Inflammatory macrophage treated with lipopolysaccharide for 1 hour (primary cell): Measurements from ENCODE around the gene DCDC2.
"Not testable (repeated sequence)": the region's sequence is repeated elsewhere in the genome, so short reads cannot be mapped to it uniquely, and the experiment has no call there.

Experiments
- DNase-seq, 2 donors: peaks; one replicate each; pipeline ENCODE4 v3.0.0-alpha.2; 2020 to 2022

DCDC2 gene

DNA sequence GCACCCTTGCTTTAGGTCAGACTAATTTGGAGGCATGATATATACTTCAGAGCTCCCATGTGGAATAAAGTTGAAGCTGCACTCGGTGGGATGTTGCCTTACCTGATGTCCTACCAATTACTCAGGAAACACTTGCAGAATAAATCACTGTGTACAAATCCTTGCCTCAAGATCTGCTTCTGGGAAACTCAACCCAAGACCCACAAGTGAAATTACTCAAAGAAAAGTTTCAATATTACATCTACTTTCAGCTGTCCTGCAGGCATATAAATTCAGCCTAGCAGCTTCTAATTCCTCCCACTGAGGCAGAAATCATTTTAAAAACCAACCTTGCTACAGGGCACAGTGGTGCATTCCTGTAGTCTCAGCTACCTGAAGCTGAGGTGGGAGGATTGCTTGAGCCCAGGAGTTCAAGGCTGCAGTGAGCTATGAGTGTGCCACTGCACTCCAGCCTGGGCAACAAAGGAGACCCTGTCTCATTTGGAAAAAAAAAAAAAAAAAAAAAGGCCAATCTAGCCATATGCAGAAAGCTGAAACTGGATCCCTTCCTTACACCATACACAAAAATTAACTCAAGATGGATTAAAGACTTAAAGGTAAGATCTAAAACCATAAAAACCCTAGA, 20.7 kb upstream of the DCDC2 start:
- DNase-seq, result no peak

DNA sequence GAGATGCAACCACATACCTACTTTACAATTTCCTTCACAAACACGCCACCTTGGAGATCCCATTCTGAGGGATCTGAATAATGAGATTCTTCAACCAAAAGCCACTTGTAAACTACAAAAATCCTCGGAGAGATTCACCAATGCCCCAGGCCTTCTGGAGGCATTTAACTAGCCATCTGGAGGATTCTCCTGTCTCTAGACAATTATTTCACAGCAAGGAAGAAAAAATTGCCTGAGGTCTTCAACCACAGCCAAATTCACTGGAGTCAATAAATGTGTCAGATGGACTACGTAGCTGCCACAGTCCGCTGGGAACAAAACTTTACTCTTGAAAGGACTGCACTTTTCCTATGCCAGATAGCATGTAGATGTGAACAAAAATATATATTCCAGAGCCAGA, 19.0 kb upstream of the DCDC2 start:
- no peak for DNase-seq

DNA sequence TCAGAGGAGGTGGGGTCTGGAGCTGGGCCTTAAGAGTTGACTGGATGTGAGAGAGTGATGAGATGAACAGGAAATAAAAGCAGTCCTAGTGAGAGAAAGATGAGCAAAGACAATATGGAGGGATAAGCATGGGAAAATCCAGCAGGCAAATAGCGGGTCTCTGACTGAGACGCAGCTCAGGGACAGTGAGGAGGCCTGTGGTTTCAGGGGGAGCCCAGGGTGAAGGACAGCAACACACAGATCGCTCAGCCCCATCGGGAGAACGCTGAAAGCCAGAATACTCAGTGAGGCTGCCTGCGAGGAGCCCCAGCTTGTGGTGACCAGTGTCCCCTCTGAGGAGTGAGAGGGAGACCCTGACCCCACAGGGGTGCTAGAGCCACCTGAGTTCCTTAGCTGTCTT, 16.8 kb upstream of the DCDC2 start:
- DNase-seq, result no peak

DNA sequence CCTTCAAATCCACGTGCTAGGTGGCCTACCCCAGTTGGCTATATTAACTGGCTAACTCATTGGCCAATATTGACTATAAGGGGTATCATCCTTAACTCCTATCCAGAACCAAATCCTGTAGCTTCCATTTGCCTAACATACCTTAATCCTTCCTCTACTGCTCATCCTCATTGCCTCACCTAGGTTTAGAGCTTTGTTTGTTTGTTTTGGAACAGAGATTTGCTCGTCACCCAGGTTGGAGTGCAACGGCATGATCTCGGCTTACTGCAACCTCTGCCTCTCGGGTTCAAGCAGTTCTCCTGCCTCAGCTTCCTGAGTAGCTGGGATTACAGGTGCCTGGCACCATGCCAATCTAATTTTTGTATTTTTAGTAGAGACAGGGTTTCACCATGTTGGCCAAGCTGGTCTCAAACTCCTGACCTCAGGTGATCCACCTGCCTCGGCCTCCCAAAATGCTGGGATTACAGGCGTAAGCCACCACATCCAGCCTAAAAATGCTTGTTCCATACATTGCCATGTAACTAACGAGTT, 7.3 kb upstream of the DCDC2 start:
- not testable (repeated sequence) for DNase-seq

DNA sequence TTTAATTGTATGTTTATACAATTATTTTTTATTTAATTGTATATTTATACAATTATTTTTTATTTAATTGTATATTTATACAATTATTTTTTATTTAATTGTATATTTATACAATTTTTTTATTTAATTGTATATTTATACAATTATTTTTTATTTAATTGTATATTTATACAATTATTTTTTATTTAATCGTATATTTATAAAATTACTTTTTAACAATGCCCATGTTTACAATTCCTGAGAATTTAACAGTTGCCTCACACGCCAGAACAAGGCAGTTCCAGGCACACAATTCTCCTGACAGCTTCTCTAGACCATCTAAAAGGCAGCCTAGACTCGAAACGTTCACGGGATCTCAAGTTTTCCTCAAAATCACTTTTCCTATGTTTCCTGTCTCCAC, 4.5 kb upstream of the DCDC2 start:
- not testable (repeated sequence) for DNase-seq

DNA sequence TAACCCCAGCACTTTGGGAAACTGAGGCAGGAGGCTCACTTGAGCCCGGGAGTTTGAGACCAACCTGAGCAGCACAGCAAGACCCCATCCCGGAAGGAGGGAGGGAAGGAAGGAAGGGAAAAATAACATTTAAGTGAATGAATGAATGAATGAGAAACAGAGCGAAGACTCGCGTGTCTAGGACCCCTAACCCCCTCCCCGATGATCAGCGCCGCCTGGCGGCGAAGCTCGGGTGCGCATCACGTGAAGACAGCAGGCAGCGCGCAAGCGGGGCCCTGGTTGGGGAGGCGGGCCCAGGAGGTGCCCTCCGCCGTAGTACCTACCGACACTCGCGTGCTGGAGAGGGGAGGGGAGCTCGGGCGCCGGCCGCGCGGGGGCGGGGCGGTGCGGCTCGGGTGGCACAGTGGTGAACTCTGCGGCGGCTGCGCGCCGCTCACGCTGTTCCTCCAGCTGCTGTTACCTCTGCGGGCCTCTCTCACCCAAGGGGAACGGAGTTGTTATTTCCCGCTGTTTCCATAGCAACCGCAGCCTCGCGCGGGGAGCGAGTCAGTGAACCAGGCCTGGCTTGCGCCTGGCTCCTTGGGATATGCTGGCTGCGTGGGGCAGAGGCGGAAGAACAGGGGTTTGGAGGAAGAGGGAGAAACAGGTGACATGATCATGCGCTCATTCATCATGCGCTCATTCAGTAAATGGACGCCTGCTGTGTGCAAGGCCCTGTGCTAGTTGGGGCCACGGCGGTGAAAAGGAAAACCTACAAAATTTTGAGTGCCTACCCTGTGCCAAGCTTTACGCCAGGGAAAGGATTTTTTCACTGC, 2.0 kb upstream of the DCDC2 start:
- peak; percentile 55 to 60 for DNase-seq

DNA sequence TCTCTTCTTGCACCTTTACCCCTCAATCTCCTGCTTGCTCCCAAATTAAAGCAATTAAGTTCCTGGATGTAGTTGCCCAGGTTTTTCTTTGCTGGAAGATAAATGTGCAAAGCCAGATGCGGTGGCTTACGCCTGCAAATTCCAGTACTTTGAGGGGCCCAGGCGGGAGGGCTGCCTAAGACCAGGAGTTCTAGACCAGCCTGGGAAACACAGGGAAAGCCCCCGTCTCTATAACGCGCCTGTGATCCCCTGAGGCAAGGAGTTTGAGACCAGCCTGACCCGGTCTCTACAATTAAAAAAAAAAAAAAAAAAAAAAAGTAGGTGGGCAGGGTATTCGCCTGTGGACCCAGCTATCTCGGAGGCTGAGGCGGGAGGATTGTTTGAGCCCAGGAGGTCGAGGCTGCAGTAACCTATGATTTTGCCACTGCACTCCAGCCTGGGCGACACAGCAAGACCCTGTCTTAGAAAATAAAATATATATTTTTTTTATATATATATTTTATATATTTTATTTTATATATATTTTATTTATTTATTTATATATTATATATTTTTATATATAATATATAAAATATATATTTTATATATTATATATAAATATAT, 461 bp upstream of the DCDC2 start:
- no peak for DNase-seq

DNA sequence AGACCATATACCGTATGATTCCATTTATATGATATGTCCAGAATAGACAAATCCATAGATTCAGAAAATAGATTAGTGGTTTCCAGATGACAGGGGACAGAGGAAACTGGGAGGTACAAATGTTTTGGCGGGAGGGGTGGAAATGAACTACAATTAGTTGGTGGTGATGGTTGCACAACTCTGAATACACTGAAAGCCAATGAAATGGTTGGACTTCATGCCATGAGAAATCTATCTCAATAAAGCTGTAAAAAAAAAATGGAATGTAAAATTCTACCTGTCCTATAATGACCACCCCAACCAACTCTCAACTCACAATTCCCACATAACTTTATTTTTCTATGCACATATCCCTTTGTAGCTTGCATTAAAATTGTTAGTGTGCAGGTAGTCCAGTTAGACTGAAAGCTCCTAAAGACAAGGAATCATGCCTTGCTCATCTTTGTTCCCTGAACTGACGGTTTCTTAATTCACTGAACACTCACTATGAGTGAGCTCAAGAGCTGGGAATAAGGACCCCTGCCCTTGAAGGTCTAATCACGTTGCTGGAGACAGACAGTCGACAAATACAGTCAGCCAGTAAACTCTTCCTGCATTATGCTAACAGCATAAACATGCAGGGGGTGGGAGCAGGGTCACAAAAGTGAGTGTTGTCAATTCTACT, 1.4 kb downstream of the DCDC2 start:
- no peak for DNase-seq

DNA sequence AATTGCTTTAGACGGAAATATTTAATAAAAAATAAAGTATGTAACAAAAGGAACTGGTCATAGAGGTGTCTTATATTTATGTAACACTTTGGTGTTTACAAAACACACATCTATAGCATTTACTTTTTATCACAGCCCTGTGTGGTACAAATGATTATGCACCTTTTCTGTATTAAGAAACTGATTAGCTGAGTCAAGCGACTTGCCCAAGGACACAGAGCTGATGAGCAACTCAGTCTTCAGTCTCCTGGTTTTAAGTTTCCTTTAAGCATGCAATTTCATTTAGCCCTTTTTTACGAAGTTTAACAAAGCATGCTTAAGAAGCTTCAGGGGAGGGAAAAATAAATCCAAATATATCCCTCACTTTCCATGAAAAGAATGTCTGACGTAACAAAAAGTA, 2.5 kb downstream of the DCDC2 start:
- DNase-seq, result no peak

DNA sequence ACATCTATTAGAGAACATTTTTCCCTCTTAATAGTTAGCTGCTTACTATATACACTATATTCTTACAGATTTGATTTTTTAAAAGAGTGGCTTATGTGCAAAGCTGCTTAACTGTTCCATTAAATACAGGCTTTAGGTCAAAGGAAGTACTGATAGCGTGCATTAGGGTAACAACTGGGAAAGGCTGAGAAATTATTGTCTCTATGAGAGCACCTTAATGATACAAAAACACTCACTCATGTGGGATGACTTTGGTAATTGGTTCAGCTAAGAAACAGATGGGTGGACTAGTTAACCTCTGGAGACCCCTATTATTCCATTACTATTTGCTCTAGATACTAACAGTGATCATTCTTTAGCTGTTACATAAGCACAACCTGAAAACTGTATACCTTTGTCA, 4.0 kb downstream of the DCDC2 start:
- no peak for DNase-seq

DNA sequence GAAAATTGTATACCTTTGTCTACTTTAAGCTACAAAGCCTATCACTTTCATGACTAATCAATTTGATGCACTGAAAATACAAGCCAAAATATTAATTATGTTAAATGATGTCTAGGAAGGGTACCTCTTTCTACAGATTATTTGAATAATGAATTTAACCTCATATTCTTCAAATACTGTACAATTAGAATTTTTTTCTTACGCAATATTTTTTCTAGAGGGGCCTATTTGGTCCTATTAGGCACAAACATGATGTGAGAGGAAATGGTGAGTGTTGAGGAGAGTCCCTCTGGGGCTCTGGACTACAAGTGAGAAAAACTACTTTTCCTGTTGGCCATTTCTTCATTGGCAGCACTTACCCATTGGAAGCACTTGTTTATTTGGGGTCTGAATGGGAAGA, 5.4 kb downstream of the DCDC2 start:
- no peak for DNase-seq

DNA sequence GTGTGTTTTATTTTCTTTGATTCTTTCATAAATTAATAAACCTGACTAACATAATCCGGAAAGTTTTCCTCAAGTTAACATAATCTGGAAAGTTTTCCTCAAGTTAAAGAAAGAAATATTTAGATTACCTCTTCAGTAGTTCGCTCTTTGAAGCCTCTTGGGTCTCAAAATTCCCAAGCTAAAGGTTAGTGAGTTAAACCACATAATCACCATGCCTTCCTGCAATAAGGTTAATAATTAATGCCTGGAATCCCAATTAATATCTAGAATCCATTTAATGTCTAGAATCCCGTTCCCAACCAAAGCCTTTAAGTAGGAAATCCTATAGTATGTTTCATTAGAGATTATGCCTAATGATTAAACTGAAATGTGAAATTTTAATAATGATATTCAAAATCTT, 12.9 kb downstream of the DCDC2 start:
- no peak for DNase-seq

DNA sequence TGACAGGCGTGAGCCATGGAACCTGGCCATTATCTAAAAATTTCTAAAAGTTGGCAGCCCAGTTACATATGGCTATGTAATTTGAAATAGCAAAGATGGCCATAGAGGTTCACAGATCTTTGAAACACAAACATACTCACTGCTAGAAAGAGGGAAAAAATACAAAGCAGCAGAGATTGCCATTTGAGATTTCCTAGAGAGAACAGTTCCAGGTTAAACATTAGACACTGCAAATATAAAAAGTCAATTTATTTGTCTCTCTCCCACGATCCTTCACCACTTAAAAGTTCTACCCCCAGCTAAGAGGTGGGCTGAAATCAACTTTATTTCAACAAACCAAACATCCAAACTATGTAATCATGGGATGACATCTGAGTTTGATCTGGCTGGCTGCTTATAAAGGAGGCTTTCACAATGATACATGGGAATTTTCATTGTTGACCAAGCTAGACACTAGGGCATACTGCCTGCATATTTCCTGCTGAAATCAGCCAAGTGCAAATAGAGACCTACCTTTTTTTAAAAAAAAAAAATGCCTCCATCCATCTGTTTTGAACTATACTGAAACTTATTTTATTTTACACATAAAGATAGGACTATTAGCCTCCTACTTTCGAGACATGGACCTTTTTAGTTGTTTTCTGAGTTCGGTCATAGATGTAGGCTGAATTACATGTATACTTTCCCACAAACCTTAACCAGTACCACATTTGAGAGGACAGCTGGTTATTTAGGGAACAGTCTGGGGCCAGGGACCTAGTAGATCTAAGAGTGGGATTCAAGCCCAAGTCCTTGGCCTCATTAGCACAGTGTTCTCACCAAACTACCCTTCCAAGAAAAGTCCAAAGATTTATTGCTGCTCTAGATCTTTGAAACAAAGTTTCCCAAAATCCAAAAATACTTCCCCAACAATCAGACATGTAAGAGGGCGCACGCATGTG, 16.6 kb downstream of the DCDC2 start:
- no peak for DNase-seq

DNA sequence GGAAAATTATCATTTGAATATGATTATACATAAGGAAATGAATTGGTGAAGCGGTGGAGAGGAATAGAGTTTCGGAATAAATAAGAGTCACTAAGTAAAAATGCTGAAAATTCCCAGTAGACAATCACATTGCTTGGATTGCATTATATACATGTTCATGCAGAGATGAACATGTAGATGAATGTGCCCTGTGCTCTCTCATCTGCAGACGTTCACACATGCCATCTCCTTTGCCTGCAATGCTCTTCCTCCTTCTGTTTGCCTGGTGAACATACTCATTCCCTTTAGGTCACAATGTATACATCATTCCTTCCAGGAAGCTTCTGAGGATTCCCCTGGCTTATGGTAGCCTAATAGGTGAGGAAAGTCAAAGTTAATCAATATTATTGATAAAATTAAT, 17.9 kb downstream of the DCDC2 start:
- no peak for DNase-seq

DNA sequence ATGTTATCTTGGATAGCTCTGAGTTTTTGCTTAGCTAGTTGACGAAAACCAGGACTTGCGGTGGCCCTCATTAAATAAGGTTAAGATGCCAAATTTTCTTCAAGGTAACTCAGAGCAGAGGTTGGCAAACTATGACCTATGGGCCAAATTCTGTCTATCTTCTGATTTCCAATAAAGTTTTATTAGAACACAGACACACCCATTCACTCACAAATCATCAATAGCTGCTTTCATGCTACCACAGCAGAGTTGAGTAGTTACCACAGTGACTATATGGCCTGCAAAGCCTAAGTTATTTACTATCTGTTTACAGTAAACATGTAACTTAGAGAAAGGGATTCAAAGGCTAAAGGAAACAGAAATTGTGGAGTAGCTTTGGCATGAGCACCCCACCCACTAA, 23.6 kb downstream of the DCDC2 start:
- no peak for DNase-seq

DNA sequence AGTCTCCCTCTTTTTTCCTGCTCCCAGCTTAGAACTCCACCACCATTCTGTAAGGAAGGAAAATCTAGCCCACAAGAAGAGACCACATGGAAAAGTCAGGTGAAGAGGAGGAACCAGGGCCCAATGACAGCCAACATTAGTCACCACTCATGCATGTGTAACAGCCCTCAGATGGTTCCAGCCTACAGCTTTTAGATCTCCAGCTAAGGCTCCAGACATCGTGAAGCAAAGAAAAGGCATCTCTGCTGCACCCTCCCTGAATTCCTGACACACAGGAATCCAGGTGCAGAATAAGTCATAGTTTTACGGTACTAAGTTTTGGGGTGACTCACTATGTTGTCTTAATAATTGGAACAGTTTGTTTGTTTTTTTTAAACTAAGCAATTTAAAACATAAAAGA, 25.5 kb downstream of the DCDC2 start:
- DNase-seq, result no peak

DNA sequence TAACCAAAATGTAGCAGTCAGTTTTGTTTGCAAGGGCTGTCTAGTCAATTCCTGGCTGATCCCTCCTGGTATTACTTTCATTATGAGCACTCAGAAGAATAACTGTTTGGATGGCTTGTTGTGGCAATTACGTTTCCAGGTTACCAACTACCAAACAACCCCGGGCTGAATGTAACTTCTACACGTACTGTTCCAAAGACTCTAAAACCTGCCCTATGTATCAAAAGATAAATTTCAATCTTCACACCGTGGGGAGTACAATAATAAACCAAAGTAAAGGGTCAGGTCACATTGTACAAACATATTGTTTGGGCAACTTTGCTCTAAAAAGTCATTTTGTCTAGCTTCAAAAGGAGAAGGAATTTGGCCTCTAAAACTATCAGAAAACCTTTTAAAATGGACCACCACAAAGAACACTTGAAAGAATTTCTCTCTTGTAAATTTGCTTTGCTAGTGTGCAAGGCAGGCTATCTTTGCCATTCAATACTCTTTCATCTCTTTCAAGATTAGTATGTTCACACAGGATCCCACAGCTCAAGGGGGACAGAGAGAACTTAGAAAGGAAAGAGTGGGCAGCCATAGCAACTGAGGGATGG, 27.6 kb downstream of the DCDC2 start:
- DNase-seq, result no peak

DNA sequence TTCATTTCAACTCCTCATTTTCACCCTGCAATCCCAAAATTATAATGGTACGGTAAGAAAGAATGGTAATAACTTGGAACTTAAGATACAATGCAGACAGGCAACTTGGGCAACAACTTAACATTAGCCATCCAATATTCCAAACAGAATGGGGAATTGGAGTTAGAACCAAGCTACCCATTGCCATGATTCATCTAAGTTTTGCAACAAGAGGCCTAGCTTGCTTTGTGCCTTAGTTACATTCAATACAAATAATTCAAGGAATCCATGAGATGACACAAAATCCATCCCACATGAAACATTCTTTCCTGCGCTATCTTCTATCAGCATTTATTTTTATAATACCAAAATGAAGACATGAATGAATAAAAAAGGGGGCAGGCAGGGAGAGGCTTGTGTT, 28.4 kb downstream of the DCDC2 start:
- no peak for DNase-seq

DNA sequence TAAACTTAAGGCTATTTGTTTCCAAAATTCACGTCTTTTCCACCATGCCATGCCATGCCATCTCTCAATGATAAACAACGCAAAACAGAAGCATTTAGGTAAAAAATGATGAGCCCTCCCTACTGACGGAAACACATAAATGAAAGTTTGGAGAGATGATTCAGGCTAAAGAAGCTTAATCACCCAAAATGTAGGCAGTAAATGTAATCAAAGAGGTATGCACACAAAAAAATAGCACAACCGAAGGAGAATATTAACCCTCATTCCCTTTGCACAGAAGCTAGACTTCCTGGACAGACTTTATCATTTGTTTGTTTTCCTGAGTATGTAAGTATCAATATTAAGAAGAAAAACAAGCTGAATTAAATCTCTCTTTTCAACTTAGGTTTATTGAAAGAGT, 28.8 kb downstream of the DCDC2 start:
- no peak for DNase-seq

DNA sequence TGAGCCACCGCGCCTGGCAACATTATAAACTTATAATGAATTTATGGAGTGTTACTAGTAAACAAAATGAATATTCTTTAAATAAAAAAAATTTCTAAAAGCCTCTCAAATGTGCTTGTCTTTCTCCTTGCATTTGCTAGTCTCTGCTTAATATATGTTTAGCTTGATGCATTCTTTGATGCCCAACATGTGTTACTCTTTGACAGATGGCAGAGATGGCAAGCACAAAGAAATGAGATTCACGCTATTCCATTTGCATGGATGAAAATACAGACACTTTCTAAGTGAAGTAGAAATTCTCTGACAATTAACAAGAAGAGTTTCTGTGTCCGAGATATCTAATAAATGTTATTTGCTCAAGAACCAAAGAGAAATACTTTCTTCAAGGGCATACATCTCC, 30.1 kb downstream of the DCDC2 start:
- DNase-seq, result no peak

DNA sequence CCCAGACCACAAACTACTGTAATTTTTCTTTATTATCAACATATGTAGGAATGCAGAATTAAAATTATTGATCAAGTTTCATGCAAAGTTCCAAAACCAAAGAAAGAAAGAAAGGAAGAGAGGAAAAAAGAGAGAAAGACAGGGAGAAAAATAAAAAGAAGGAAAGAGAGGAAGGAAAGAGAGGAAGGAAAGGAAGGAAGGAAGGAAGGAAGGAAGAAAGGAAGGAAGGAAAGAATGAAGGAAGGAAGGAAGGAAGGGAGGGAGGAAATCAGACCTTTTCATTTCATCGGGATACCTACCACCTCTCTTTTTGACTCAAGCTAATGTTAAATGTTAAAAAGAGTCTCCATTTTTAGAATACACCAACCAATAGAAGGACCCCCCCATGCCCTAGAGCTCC, 31.9 kb downstream of the DCDC2 start:
- DNase-seq, result no peak

DNA sequence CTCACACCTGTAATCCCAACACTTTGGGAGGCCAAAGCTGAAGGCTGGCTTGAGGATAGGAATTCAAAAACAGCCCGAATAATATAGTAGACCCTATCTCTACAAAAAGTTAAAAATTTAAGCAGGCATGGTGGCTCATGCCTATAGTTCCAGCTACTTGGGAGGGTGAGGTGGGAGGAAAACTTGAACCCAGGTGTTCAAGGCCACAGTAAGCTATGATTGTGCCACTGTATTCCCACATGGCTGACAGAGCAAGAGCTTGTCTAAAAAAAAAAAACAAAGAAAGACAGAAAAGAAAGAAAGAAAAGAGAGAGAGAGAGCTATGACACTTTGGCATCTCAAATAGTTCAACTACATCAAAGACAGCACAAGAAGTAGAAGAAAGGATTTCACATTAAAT, 33.2 kb downstream of the DCDC2 start:
- no peak for DNase-seq
